BLaER1 treated with 17β-estradiol and CSF1 and Interleukin-3, amounts not matched to agents 10 nM and 100 nM (cell line): Measurements from ENCODE around the gene OSBPL1A.

Experiments
- H3K27ac ChIP-seq, 11 experiments: shearing (Covaris generic); formaldehyde crosslinking; 2 replicates each; pipeline ENCODE4 v1.8.1; 2022
- H3K27me3 ChIP-seq, 11 experiments: shearing (Covaris generic); formaldehyde crosslinking; 2 replicates each; pipeline ENCODE4 v1.8.1; 2022
- H3K36me3 ChIP-seq, 11 experiments: shearing (Covaris generic); formaldehyde crosslinking; 2 replicates each; pipeline ENCODE4 v1.8.1; 2022
- H3K4me1 ChIP-seq, 10 experiments: shearing (Covaris generic); formaldehyde crosslinking; 2 replicates each; pipeline ENCODE4 v1.8.1; 2022
- H3K4me2 ChIP-seq, 11 experiments: shearing (Covaris generic); formaldehyde crosslinking; 2 replicates each; pipeline ENCODE4 v1.8.1; 2022
- H3K4me3 ChIP-seq, 10 experiments: shearing (Covaris generic); formaldehyde crosslinking; 2 replicates each; pipeline ENCODE4 v1.8.1; 2022
- H3K9ac ChIP-seq, 11 experiments: shearing (Covaris generic); formaldehyde crosslinking; 2 replicates each; pipeline ENCODE4 v1.8.1; 2022
- H3K9me3 ChIP-seq, 11 experiments: shearing (Covaris generic); formaldehyde crosslinking; replicated peaks in 1 of 11; 2 replicates each; pipeline ENCODE4 v1.8.1; 2022
- H4K20me1 ChIP-seq, 11 experiments: shearing (Covaris generic); formaldehyde crosslinking; 2 replicates each; pipeline ENCODE4 v1.8.1; 2022
- Cebpa-rat ChIP-seq, 11 experiments: shearing (Covaris generic); IDR thresholded peaks; 2 replicates each; pipeline ENCODE4 v1.8.1; 2022

Gene OSBPL1A

DNA sequence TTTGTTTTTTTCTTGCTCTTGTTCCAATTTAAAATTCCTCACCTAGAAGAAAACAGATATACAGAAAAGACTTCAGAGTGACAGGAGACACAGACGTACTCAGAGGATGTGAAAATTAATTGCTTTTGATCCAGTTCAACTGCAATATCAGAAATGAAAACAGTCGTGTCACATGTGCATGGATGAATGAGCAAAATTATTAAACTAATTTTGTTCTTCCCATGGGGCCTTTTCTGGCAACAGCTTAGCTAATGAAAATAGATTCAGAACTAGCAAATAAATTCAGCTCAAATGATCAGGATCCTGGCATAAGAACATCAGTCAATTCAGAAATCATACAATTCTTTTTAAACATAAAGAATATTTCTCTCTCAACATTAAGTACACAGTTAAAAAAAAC lies 158.3 kb downstream of the OSBPL1A start:
- Histone ChIP-seq H3K9me3 (no peaks in the 10 kb centered on the region), H3K27ac (no peak overlapping the region), H3K4me1 (peaks cover 0 to 23% (median 8%) of the 10 kb centered on the region in 10 experiments; a peak in 11 of 20 replicates), H3K9ac (no peak overlapping the region), H3K4me2 (peak overlapping the region in 5 of 11 experiments; percentile 13 to 51 (median 38); a peak in 7 of 22 replicates), H4K20me1 (no peaks in the 10 kb centered on the region), H3K27me3 (no peaks in the 10 kb centered on the region), H3K4me3 (no peak overlapping the region), H3K36me3 (peaks cover 4 to 48% (median 25%) of the 10 kb centered on the region in 11 experiments; a peak in 17 of 22 replicates)
- TF ChIP-seq Cebpa-rat (IDR thresholded peaks at IDR 0.05), result no peak

DNA sequence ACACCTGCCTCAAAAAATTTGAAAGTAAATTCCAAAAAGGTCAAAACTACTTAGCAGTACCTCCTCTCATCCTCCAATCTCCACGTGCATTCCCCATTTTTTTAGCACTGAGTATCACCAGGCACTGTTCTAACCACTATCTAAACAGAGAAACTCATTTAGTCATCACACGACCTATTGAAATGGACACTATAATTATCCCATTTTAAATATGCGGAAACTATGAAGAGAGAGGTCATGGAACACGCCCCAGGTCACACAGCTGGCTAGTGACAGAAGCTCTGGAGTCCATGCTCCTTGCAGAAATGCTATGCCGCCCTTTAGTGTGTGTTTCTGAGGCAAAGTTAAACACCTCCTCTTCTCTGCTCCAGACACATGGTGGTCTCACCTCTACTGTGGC lies 159.2 kb downstream of the OSBPL1A start:
- Histone ChIP-seq H4K20me1 (no peaks in the 10 kb centered on the region), H3K4me1 (peaks cover 0 to 24% (median 8%) of the 10 kb centered on the region in 10 experiments; a peak in 11 of 20 replicates), H3K27ac (no peak overlapping the region), H3K9me3 (no peaks in the 10 kb centered on the region), H3K36me3 (peaks cover 4 to 55% (median 25%) of the 10 kb centered on the region in 11 experiments; a peak in 17 of 22 replicates), H3K4me2 (no peak overlapping the region), H3K4me3 (no peak overlapping the region), H3K9ac (no peak overlapping the region), H3K27me3 (no peaks in the 10 kb centered on the region)
- TF ChIP-seq Cebpa-rat (IDR thresholded peaks at IDR 0.05), result no peak

DNA sequence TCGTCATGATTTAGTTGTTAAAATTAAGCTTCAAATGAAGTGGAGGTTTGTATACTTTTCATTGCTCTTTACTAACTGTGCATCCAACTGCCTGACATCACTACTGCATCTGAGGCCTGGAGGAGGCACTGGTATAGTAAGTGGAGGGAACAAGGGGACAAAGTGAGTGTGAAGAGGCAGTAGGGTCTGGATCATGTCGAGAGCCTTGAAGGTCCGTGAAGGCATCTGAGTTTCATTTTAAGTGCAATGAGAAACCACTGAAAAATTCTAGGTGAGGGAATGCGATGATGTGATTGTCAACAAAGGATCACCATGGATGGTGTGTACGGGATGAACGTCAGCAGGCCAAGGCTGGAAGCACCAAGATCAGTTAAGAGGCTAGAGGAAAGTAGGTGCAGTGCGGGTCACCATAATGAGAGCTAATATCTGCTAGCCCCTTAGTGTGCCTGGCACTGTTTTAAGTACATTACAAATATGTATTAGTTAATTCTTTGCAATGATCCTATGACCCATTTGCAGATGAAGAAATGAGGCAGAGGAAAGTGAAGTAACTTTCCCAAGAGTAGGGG lies 162.7 kb downstream of the OSBPL1A start:
- Histone ChIP-seq H3K4me2 (no peak overlapping the region), H3K27ac (no peak overlapping the region), H3K36me3 (peaks cover 4 to 55% (median 25%) of the 10 kb centered on the region in 11 experiments; a peak in 17 of 22 replicates), H3K9ac (no peak overlapping the region), H3K27me3 (no peaks in the 10 kb centered on the region), H3K4me3 (no peak overlapping the region), H3K4me1 (peaks cover 0 to 17% (median 6%) of the 10 kb centered on the region in 10 experiments; a peak in 11 of 20 replicates), H3K9me3 (no peaks in the 10 kb centered on the region), H4K20me1 (no peaks in the 10 kb centered on the region)
- no peak for TF ChIP-seq Cebpa-rat (IDR thresholded peaks at IDR 0.05)

DNA sequence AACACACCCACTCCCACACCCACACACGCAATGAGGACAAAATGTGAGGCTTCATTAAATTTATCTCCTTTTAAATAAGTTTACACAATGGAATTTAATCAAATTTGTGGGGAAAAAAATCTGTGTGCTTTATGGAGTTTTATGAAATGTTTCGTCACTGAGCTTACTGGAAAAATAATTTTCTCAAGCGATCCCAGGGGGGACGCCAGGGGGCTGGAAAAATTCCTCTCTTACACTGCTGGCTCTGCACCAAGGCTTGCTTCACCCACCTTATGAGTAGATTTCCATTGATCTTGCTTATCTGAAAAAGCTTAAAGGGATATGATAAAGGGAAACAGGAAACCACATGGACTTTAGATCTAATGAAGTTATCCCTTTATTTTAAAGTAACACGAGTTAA lies 163.3 kb downstream of the OSBPL1A start:
- H3K27me3 ChIP-seq, result no peaks in the 10 kb centered on the region
- no peak overlapping the region for H3K4me2 ChIP-seq
- H3K27ac ChIP-seq, result no peak overlapping the region
- no peaks in the 10 kb centered on the region for H3K9me3 ChIP-seq
- H3K36me3 ChIP-seq, result peaks cover 4 to 55% (median 25%) of the 10 kb centered on the region in 11 experiments; a peak in 17 of 22 replicates
- no peak overlapping the region for H3K9ac ChIP-seq
- H3K4me3 ChIP-seq, result no peak overlapping the region
- no peaks in the 10 kb centered on the region for H4K20me1 ChIP-seq
- no peak for TF ChIP-seq Cebpa-rat (IDR thresholded peaks at IDR 0.05)
- H3K4me1 ChIP-seq, result peaks cover 0 to 11% (median 1%) of the 10 kb centered on the region in 10 experiments; a peak in 10 of 20 replicates

DNA sequence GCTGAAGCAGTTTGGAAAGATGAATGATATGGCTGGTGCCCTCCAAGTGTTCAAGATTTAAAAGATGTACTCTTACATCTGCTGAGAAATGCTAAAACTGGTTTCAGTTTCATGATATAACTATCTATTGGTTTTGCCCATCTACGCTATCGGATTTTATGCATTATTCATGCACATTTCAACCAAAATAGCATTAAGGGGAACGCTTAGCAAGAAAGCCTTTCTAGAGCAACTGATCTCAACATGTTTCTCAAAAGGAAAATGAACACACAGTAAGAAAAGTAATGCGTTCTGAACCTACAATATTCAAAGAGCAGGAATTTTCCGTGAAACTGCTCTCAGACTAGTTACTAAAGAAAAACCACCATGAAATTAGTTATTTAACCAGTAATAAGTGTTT lies 164.8 kb downstream of the OSBPL1A start:
- Histone ChIP-seq H3K36me3 (peaks cover 4 to 41% (median 13%) of the 10 kb centered on the region in 11 experiments; a peak in 11 of 22 replicates), H3K27ac (no peak overlapping the region), H4K20me1 (no peaks in the 10 kb centered on the region; a peak in 1 of 22 replicates), H3K9me3 (no peaks in the 10 kb centered on the region), H3K4me2 (no peak overlapping the region), H3K4me3 (no peak overlapping the region), H3K9ac (no peak overlapping the region), H3K4me1 (0 out of 20 replicates have a peak, but pooled peaks cover 0 to 4% (median 0%) of the 10 kb centered on the region in 10 experiments), H3K27me3 (no peaks in the 10 kb centered on the region)
- TF ChIP-seq Cebpa-rat (IDR thresholded peaks at IDR 0.05), result no peak

DNA sequence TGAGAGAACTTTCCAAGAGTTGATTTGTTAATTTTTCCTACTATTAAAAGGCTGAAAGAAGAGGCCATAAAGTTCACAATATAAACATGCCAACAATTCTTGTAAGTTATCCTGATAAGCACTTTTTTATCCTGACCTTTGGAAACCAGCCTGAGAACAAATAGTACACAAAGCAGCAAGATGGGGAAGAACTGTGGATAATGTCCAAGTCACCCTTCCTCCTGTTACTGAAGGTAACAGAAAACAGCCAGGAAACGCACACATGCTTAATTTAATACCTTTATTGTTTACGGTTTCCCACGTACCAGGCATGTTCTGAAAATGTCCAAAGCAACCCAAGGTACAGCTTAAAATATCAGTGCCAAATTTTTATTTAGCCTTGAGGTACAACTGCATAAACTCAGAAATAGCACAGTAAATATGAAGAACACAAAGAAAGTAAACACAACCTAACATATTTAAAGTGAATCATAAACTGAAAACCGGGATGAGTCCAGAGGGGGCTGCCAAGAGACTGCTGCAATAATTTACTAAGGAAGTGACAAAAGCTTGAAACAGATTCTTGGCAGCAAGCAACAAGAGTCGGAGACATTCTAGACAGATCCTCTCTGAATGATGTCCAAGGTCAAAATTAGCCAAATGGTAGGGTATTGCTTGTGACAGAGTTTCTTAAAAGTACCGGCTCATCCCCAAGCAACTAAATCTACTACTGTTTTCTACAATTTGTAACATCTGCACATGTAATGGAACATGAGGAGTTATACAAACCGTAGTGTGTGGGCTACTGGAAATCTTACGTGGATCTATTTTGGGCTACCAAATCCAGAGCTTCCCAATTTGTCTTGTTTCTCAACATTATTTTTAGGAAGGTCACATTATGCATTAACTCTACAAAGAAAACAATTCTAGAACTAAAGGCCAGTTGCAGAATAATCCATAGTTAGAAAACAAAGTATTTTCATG lies 165.6 kb downstream of the OSBPL1A start:
- H3K27ac ChIP-seq, result no peak overlapping the region
- no peak overlapping the region for H3K4me3 ChIP-seq

DNA sequence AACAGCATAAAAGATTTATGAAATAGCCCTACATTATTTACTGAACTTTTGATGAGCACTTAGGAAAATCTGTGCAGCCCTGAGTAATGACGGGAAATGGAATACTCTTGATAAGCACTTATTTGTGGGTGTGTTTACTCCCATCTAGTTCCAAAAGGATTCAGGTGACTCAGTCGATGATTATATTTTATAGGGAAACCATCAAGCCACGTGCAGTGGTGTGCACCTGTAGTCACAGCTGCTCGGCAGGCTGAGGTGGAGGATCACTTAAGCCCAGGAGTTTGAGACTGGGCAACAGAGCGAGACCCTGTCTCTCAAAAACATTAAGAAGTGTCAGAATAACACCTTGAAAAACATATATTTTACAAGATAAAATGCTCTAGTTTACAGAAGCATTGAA lies 166.9 kb downstream of the OSBPL1A start:
- Histone ChIP-seq H3K36me3 (peaks cover 0 to 25% (median 5%) of the 10 kb centered on the region in 11 experiments; a peak in 7 of 22 replicates), H3K27me3 (no peaks in the 10 kb centered on the region), H3K4me3 (no peak overlapping the region), H4K20me1 (no peaks in the 10 kb centered on the region; a peak in 1 of 22 replicates), H3K27ac (no peak overlapping the region), H3K9ac (no peak overlapping the region), H3K4me2 (no peak overlapping the region), H3K9me3 (no peaks in the 10 kb centered on the region), H3K4me1 (0 out of 20 replicates have a peak, but pooled peaks cover 0 to 4% (median 0%) of the 10 kb centered on the region in 10 experiments)
- TF ChIP-seq Cebpa-rat (IDR thresholded peaks at IDR 0.05), result no peak

More for the DNA sequence above, 165.6 kb downstream of the OSBPL1A start:
- Histone ChIP-seq H4K20me1 (no peaks in the 10 kb centered on the region; a peak in 1 of 22 replicates), H3K9ac (no peak overlapping the region), H3K4me1 (0 out of 20 replicates have a peak, but pooled peaks cover 0 to 4% (median 0%) of the 10 kb centered on the region in 10 experiments), H3K36me3 (peaks cover 0 to 33% (median 8%) of the 10 kb centered on the region in 11 experiments; a peak in 12 of 22 replicates), H3K4me2 (no peak overlapping the region), H3K27me3 (no peaks in the 10 kb centered on the region), H3K9me3 (no peaks in the 10 kb centered on the region)
- TF ChIP-seq Cebpa-rat (IDR thresholded peaks at IDR 0.05), result no peak

DNA sequence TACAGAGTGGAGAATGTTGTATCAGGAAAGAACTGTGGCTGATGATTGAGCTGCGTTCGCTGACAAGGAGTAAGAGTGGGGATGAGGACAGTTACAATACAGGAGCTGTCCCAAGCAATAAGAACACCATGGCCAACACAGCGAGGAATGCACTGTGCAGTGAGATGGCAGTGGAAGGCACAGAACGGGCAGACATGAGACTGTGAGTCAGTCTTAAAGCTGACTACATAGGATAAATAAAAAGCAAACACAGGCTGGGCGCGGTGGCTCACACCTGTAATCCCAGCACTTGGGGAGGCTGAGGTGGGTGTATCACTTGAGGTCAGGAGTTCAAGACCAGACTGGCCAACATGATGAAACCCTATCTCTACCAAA lies 169.0 kb downstream of the OSBPL1A start:
- H3K4me1 ChIP-seq, result no peaks in the 10 kb centered on the region
- no peak overlapping the region for H3K27ac ChIP-seq
- no peak for TF ChIP-seq Cebpa-rat (IDR thresholded peaks at IDR 0.05)
- no peaks in the 10 kb centered on the region; a peak in 1 of 22 replicates for H4K20me1 ChIP-seq
- no peak overlapping the region for H3K4me3 ChIP-seq
- no peak overlapping the region for H3K4me2 ChIP-seq
- no peaks in the 10 kb centered on the region for H3K9me3 ChIP-seq
- peaks cover 0 to 7% (median 0%) of the 10 kb centered on the region in 11 experiments; a peak in 2 of 22 replicates for H3K36me3 ChIP-seq
- no peaks in the 10 kb centered on the region for H3K27me3 ChIP-seq
- H3K9ac ChIP-seq, result no peak overlapping the region
